Thoracic aorta (tissue), 2 donors: ENCODE results near the gene GPC6. TPM values are rescaled to one million over a fixed set of nuclear protein-coding genes. Genes with fewer than 3 reads are reported as not detected.

Experiments
- ATAC-seq: fragments of 150-250 bp; one replicate; pipeline ENCODE4 v1.8.0; 2017; ENCODE audit warnings: low read depth; ENCODE audit not compliant: insufficient number of reproducible peaks, low FRiP score
- DNase-seq: peaks from one replicate; pipeline ENCODE4 v3.0.0-alpha.2; 2020; ENCODE audit warnings: low spot score
- H3K27ac ChIP-seq, 2 donors: fragments of 200-600 bp; sonication (generic); 1 replicate in 1 of 2; 2 replicates in 1 of 2; pipeline ENCODE4 v1.5.1; 2016; ENCODE audit warnings: mild to moderate bottlenecking in 2 of 2, moderate library complexity in 2 of 2
- H3K27me3 ChIP-seq: fragments of 200-600 bp; sonication (generic); replicated peaks from 2 replicates; pipeline ENCODE4 v1.6.0; 2016; ENCODE audit warnings: mild to moderate bottlenecking; ENCODE audit not compliant: insufficient read depth
- H3K36me3 ChIP-seq: fragments of 200-600 bp; sonication (generic); one replicate; pipeline ENCODE4 v1.5.1; 2016
- H3K4me1 ChIP-seq, 2 donors: fragments of 200-600 bp; sonication (generic); 1 replicate in 1 of 2; 2 replicates in 1 of 2; pipeline versions ENCODE4 v1.5.1 to v1.6.0; 2016; ENCODE audit warnings: low read depth in 2 of 2, mild to moderate bottlenecking in 1 of 2; ENCODE audit not compliant: control insufficient read depth in 1 of 2
- H3K4me3 ChIP-seq: fragments of 200-600 bp; sonication (generic); 2 replicates; pipeline ENCODE4 v1.5.1; 2016; ENCODE audit warnings: mild to moderate bottlenecking
- H3K9me3 ChIP-seq: fragments of 200-600 bp; sonication (generic); 2 replicates; pipeline ENCODE4 v1.5.1; 2016
- CTCF ChIP-seq: fragments of 200-600 bp; sonication (generic); IDR thresholded peaks from one replicate; pipeline ENCODE4 v1.5.1; 2019; ENCODE audit warnings: antibody characterized with exemption
- total RNA-seq, 2 donors: library from RNA; depleted of rRNA; stranded (reverse); fragments of >200 nt; gene quantifications; one replicate each; pipeline versions ENCODE4 v1.1.0 to v1.2.3, GENCODE V29; 2016

The GPC6 gene
- total RNA-seq, 2 donors from 2014 or later, result 34.9 to 56.4 TPM

DNA sequence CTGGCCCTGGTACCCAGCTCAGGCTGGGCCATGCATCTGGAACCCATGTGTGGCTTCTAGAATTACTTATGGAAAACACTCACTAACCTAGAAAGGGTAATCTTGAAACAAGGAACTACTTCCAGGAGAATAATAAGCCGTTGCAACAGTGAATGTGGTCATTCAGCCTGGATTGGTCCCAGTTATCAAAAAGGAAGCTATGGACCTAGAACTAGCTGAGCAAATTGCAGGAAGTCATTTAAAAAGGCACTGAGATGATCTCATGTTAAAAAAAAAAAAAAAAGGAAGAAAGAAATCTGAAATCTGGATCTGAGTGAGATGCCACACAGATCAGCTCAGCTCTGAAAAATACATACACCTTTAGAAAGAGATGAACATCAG, 1193.3 kb downstream of the GPC6 start:
- ATAC-seq, result no peak
- Histone ChIP-seq H3K4me1 (no peaks in the 10 kb centered on the region), H3K27ac (no peak overlapping the region), H3K4me3 (no peak overlapping the region), H3K27me3 (no peaks in the 10 kb centered on the region), H3K9me3 (no peaks in the 10 kb centered on the region), H3K36me3 (no peaks in the 10 kb centered on the region)
- no peak for DNase-seq
- no peak for TF ChIP-seq CTCF

DNA sequence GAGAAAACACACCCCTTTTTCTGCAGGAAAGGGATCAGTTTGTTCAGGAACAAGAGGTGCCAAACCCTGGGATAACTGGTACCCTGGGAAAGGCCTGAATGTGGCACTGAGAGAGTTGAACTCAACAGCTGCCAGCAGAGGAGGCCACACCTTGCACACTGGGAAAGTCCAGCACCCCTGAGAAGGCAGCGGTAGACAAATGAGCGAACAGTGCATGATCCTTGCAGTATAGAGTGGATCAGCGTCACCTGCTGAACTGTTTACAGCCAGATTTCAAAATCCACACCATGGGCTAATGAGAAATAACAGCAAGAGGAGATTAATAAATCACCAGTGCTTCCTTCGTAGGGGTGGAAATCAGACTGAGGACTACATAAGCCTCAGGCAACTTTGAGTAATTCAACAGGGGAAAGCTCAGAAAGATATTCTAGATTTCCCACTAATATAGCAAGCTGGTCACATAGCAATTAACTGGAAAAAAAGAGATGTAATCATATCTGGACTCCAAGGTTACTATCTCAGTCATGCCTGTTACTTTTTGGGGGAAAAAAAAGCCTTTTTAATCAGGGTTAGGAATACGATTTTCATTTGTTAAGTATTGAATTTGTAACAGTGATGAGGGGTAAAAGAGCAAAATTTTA, 1200.8 kb downstream of the GPC6 start:
- Histone ChIP-seq H3K4me3 (no peak overlapping the region), H3K27ac (no peak overlapping the region), H3K36me3 (no peaks in the 10 kb centered on the region), H3K4me1 (no peaks in the 10 kb centered on the region), H3K9me3 (no peaks in the 10 kb centered on the region), H3K27me3 (no peaks in the 10 kb centered on the region)
- ATAC-seq, result no peak
- no peak for DNase-seq
- TF ChIP-seq CTCF, result no peak

- no peak for ATAC-seq
- Histone ChIP-seq H3K27ac (no peak overlapping the region), H3K4me3 (no peak overlapping the region), H3K9me3 (no peaks in the 10 kb centered on the region), H3K36me3 (no peaks in the 10 kb centered on the region), H3K27me3 (no peaks in the 10 kb centered on the region), H3K4me1 (no peaks in the 10 kb centered on the region)
- no peak for DNase-seq
- TF ChIP-seq CTCF, result no peak
Measured at GRCh38 chr13:94431574-94431973, 1205.0 kb downstream of the GPC6 start.

DNA sequence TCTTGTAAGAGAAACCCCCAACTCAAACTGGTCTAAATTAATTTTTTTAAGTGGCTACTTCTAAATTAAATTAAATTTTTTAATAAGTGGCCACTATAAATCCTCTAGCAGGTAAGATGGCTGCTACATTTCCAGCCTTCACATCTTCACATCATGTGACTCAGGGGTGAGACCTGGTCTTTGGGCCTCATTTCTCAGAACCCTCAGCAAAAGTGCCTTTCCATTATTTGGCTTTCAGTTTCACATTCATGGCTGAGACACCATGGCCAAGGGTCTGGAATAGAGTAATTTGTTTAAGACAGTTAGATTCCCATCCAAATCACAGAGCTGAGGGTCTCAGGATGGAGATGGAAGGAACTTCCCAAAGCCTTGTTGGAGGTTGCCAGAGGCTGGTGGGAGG, 1205.4 kb downstream of the GPC6 start:
- TF ChIP-seq CTCF, result no peak
- ATAC-seq (no peak), DNase-seq (no peak)
- Histone ChIP-seq H3K4me3 (no peak overlapping the region), H3K27me3 (no peaks in the 10 kb centered on the region), H3K36me3 (no peaks in the 10 kb centered on the region), H3K9me3 (no peaks in the 10 kb centered on the region), H3K27ac (no peak overlapping the region), H3K4me1 (no peaks in the 10 kb centered on the region)

GRCh38 chr13:94433055-94433961, 1206.7 kb downstream of the GPC6 start:
- Histone ChIP-seq H3K9me3 (no peaks in the 10 kb centered on the region), H3K27ac (no peak overlapping the region), H3K36me3 (no peaks in the 10 kb centered on the region), H3K4me3 (no peak overlapping the region), H3K27me3 (no peaks in the 10 kb centered on the region), H3K4me1 (no peaks in the 10 kb centered on the region)
- no peak for ATAC-seq
- no peak for DNase-seq
- TF ChIP-seq CTCF, result no peak
